ENCODE data around the gene OSBPL10.

- TF ChIP-seq, protein P1, sequence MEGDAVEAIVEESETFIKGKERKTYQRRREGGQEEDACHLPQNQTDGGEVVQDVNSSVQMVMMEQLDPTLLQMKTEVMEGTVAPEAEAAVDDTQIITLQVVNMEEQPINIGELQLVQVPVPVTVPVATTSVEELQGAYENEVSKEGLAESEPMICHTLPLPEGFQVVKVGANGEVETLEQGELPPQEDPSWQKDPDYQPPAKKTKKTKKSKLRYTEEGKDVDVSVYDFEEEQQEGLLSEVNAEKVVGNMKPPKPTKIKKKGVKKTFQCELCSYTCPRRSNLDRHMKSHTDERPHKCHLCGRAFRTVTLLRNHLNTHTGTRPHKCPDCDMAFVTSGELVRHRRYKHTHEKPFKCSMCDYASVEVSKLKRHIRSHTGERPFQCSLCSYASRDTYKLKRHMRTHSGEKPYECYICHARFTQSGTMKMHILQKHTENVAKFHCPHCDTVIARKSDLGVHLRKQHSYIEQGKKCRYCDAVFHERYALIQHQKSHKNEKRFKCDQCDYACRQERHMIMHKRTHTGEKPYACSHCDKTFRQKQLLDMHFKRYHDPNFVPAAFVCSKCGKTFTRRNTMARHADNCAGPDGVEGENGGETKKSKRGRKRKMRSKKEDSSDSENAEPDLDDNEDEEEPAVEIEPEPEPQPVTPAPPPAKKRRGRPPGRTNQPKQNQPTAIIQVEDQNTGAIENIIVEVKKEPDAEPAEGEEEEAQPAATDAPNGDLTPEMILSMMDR (conservative IDR thresholded peaks at IDR 0.05; ENCODE audit: low read length) = no peak
- no peak for TF ChIP-seq EZH2phosphoT487 (IDR thresholded peaks at IDR 0.05; ENCODE audit: borderline replicate concordance, low read depth, low read length)
Measured at GRCh38 chr3:31871939-31872507, 109.0 kb downstream of the OSBPL10 start.
